ENCODE results near the gene PLXNA4. TPM values are rescaled to one million over a fixed set of nuclear protein-coding genes. Genes with fewer than 3 reads are reported as not detected.

The PLXNA4 gene
- total RNA-seq, 1 donor from 2014 or later, result 5.9 TPM

DNA sequence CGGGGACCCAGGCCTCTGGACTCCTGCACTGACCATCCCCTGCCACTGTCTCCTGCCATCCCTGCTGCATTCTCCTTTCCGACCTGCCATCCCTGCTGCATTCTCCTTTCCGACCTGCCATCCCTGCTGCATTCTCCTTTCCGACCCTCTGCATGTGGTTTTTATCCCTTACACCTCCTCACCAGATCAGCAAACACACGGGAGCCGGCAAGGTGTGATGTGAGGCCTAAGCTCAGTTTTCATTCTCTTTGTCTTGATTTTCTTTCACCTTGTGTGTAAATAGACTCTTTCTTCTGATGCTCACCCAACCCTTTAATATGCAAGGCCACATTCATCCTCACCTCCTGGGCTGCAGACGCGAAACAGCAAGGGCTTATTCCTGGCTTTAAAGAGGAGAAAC is 11.4 kb downstream of the PLXNA4 start:
- intact Hi-C loops (cut with micrococcal nuclease), result no loop called here

GRCh38 chr7:132564090-132564489 is 12.2 kb downstream of the PLXNA4 start:
- intact Hi-C loops (cut with micrococcal nuclease), result no loop called here

DNA sequence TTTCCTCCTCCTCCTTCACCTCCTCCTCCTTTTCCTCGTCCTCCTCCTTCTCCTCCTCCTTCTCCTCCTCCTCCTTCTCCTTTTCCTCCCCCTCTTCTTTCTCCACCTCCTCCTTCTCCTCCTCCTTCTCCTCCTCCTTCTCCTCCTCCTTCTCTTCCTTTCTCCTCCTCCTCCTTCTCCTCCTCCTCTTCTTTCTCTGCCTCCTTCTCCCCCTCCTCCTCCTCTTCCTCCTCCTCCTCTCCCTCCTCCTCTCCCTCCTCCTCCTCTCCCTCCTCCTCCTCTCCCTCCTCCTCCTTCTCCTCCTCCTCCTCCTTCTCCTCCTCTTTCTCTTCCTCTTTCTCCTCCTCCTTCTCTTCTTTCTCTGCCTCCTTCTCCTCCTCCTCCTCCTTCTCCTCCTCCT is 13.6 kb downstream of the PLXNA4 start:
- intact Hi-C loops (cut with micrococcal nuclease), result no loop called here

DNA sequence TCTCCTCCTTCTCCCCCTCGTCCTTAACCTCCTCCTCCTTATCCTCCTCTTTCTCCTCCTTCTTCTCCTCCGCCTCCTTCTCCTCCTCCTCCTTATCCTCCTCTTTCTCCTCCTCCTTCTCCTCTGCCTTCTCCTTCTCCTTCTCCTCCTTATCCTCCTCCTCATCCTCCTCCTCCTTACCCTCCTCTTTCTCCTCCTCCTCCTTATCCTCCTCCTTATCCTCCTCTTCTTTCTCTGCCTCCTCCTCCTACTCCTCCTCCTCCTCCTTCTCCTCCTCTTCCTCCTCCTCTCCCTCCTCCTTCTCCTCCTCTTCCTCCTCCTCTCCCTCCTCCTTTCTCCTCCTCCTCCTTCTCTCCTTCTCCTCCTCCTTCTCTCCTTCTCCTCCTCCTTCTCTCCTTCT is 14.5 kb downstream of the PLXNA4 start:
- intact Hi-C loops (cut with micrococcal nuclease), result no loop called here

DNA sequence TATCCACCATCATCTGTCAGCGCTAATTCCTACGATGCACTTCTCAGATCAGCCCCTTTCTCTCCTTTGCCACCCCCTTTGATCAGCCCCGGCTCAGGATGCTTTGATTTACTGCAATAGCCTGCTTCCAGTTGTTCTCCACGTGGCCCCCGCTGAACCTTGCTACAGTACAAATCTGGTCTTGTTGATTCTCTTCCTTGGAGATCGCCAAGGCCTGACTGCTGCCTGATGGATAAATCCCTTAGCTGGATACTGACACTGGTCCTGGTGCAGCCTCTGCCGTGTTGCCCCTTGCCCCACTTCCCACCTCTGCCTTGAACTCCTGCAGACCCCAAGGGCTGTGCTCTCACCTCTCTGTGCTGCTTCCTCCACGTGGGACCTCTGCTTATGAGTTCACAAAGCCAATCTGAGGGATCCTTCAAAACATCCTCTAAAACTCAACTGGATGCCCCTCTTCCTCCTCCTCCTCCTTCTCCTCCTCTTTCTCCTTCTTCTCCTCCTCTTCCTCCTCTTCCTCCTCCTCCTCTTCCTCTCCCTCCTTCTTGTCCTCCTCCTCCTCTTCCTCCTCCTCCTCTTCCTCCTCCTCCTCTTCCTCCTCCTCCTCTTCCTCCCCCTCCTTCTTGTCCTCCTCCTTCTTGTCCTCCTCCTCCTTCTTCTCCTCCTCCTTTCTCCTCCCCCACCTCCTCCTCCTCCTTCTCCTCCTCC is 15.3 kb downstream of the PLXNA4 start:
- intact Hi-C loops (cut with micrococcal nuclease), result no loop called here

- intact Hi-C loops (cut with micrococcal nuclease), result no loop called here
These were observed 16.2 kb downstream of the PLXNA4 start for GRCh38 chr7:132560105-132560504.

GRCh38 chr7:132558815-132559214 is 17.5 kb downstream of the PLXNA4 start:
- intact Hi-C loops (cut with micrococcal nuclease), result no loop called here

DNA sequence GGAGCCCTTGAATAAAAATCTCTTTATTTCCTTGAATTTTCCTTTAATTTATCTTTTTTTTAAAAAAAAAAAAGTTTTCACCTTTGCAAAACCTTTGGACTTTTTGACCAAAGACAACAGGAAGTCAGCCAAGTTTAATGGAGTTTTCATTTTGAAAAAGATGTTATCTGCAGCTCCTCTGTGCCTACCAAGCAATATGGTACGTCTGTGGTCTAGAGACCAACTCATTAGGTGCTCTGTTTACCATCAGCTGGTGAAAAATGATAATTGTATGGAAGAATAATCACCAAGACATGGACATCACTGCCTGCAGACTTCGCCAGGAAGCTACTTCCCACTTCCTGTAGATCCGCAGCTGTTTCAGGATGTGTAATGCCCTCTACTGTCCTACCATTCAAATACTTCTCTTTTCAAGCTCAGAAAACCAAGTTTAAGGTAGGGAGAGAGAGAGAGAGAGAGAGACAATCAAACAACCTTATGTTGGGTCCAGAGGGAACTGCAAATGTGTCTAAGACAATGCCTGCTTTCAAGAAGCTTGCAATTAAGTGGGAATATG is 18.7 kb downstream of the PLXNA4 start:
- intact Hi-C loops (cut with micrococcal nuclease), result no loop called here

- intact Hi-C loops (cut with micrococcal nuclease), result no loop called here
These were observed 21.8 kb downstream of the PLXNA4 start for GRCh38 chr7:132554446-132554845.

DNA sequence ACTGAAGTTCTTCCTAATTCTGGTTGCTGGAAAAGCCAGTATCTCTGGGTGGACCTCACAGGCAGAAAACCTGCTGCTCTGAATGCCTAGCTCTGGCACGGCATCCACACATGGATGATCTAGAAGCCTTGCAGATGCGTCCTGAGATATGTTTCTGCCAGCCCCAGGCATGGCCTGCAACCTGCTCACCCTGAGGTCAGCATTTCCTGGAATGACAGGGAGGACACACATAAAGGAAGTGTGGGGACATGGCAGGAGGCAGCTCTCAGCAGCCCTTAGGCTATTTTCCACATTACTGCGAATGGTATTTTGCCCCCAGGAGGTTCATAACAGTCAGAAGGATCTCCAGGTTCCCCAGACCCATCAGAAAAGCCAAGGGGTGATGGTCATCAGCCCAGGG is 23.2 kb downstream of the PLXNA4 start:
- intact Hi-C loops (cut with micrococcal nuclease), result no loop called here

DNA sequence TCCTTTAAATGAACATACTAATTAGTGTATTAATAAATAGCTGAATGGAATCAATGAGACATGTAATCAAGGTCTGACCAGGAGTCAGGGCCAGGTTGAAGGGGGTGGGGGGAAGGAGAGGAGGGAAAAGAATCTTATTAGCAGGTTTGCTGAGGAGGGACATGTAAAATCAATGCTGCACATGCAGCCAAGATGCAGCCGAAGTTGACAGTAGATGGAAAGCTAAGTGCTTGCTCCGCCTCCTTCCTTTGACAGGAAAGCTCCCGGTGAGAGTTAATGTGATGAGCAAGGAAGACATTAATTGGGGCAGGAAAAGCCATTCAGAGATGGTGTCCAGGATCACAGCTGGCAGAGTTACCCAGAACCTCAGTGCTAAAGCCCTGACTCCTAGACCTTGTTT is 24.4 kb downstream of the PLXNA4 start:
- intact Hi-C loops (cut with micrococcal nuclease), result no loop called here

DNA sequence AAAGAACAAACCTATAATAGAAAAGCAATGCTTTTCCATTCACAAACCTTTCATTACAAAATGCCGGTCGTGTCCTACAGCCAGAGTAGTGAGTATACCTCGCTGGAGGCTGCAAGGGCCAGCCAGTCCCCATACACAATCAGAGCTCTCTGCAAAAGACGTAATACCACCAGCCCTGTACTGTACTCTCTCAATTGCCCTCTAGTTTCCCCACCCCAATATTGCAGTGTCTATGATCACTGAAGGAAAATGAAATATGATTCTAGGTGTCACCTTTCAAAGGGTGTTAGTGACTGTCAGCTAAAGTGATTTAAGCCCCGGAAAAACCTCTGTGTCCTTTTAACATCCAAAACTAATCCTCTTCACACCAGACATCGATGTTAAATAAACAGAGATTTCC is 24.8 kb downstream of the PLXNA4 start:
- intact Hi-C loops (cut with micrococcal nuclease), result no loop called here

DNA sequence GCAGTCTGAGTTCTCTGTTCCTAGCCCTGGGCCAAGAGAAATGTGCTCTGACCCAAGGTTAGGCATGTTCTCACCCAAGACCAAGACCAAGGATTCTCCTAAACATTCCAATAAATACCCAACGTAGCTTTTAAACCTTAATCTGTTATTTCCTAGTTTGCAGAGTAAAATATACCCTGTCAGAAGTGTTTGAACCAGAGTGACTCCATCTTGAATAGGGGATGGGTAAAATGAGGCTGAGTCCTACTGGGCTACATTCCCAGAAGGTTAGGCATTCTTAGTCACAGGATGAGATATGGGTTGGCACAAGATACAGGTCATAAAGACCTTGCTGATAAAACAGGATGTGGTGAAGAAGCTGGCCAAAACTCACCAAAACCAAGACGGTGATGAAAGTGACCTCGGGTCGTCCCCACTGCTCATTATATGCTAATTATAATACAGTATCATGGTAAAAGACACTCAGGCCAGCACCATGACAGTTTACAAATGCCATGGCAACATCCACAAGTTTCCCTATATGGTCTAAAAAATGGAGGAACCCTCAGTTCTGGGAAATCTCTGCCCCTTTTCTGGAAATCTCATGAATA is 27.7 kb downstream of the PLXNA4 start:
- intact Hi-C loops (cut with micrococcal nuclease), result no loop called here

GRCh38 chr7:132547821-132548220 is 28.4 kb downstream of the PLXNA4 start:
- intact Hi-C loops (cut with micrococcal nuclease), result no loop called here

GRCh38 chr7:132546366-132547127 is 29.7 kb downstream of the PLXNA4 start:
- intact Hi-C loops (cut with micrococcal nuclease), result no loop called here

GRCh38 chr7:132545756-132546155 is 30.5 kb downstream of the PLXNA4 start:
- intact Hi-C loops (cut with micrococcal nuclease), result no loop called here

DNA sequence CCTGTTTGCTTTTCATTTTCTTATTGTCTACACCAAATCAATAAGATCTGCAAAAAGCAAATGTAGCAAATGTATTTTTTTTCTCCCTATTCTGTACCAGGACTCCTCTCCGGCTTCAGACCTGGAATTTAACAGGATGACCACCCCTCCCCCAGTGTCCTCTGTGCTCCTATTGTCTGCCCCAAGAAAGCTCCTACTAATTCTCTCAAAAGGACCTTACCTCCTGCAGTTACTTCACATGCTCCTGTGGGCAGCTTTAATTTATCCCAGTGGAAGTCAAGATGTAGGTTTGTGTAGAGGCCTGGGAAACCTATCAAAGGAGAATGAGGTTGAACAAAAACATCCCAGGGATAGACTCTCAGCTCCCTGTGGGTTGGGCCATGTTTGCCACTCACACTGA is 31.3 kb downstream of the PLXNA4 start:
- intact Hi-C loops (cut with micrococcal nuclease), result no loop called here

DNA sequence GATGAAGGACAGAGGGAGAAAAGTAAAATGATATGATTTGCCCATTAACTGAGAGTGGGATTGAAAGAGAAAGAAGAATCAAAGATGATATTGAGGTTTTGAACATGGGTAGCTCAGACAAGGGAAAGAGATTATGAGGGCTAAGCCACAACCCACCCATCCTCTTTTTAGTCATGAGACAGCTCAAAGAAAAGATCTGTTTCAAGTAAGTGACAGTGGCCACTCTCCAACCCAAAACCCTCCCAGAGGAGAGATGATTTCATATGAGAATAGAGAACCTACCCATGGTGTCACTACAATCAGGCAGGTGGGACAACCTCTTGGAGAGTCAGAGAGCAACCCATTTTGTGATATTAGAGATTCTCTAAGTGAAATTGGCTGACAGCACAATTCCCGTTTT is 32.2 kb downstream of the PLXNA4 start:
- intact Hi-C loops (cut with micrococcal nuclease), result no loop called here

DNA sequence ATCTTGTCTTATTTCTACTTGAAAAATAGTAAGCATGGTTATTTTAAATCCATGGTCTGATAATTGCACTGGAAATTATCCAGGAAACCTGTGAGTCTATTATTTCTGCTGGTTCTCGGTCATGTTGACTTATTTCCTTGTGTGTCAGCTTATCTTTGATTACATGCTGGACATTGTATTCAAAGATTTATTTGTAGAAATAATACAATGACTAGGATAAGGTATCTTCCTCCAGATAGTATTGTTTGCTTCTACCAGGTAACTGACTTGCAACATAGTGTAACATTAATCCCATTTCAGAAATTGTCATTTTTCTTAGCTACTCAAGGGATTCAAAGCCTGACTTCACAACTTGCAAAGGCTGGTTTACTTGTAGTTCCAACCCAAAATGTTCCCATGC is 33.4 kb downstream of the PLXNA4 start:
- intact Hi-C loops (cut with micrococcal nuclease), result no loop called here

DNA sequence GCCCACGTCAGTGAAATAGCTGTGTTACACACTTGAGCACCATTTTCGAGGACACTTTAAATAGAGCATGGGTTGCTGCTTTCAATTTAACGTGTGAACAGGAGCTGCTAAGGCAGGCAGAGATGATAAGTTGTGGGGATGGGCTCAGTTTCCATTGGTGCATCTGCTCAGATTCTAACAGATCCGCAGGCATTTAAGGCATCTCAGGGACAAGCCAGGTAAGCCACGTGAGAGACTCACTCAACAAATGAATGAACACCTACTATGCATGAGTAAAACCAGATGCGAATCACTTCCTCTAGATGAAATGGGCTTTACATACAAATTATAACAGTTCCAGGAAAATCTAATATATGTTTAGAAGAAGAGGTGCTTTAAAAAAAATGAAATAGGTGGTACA is 34.6 kb downstream of the PLXNA4 start:
- intact Hi-C loops (cut with micrococcal nuclease), result no loop called here

GRCh38 chr7:132537456-132538145 is 38.7 kb downstream of the PLXNA4 start:
- intact Hi-C loops (cut with micrococcal nuclease), result no loop called here
